A673 (cell line): Measurements from ENCODE around the gene TTLL6. TPM values are rescaled to one million over a fixed set of nuclear protein-coding genes. Genes with fewer than 3 reads are reported as not detected.

Source experiments
- BruUV-seq: library from RNA; stranded (reverse); fragments of 400-500 nt; replicated peaks from 2 replicates; lab custom pipeline; 2021; lab: Mats Ljungman, UMichigan
- CTCF ChIA-PET: fragments of 300-600 bp; sonication (Branson Sonifier 250); formaldehyde crosslinking; loops from one replicate; lab custom pipeline; 2022; ENCODE audit warnings: antibody characterized with exemption; lab: Charles Lee
- POLR2A ChIA-PET: fragments of 300-600 bp; sonication (Branson Sonifier 250); formaldehyde crosslinking; loops from one replicate; lab custom pipeline; 2022; ENCODE audit warnings: antibody characterized with exemption; ENCODE audit not compliant: low non-redundant PET; lab: Charles Lee
- DNase-seq: peaks from one replicate; pipeline ENCODE4 v3.0.0-alpha.2; 2015; ENCODE audit warnings: low spot score
- H3K27ac ChIP-seq: fragments of 200-600 bp; sonication (generic); 2 replicates; pipeline ENCODE4 v1.5.1; 2016; ENCODE audit warnings: mixed run types, low read depth, mild to moderate bottlenecking, mixed read lengths, antibody characterized with exemption, low read length; ENCODE audit not compliant: poor library complexity, severe bottlenecking
- H3K27me3 ChIP-seq: fragments of 200-600 bp; sonication (generic); replicated peaks from 2 replicates; pipeline ENCODE4 v1.6.1; 2017; ENCODE audit warnings: mixed run types, low read depth, mild to moderate bottlenecking, mixed read lengths, antibody characterized with exemption, low read length; ENCODE audit not compliant: insufficient read depth, poor library complexity
- H3K36me3 ChIP-seq: fragments of 200-600 bp; sonication (generic); 2 replicates; pipeline ENCODE4 v1.6.1; 2016; ENCODE audit warnings: mixed run types, mild to moderate bottlenecking, mixed read lengths, antibody characterized with exemption, low read length; ENCODE audit not compliant: insufficient read depth, poor library complexity, severe bottlenecking
- H3K4me1 ChIP-seq: fragments of 200-600 bp; sonication (generic); 2 replicates; pipeline ENCODE4 v1.6.1; 2017; ENCODE audit warnings: mixed run types, mild to moderate bottlenecking, mixed read lengths, antibody characterized with exemption, low read length; ENCODE audit not compliant: insufficient read depth, poor library complexity, severe bottlenecking
- H3K4me3 ChIP-seq: fragments of 200-600 bp; sonication (generic); 2 replicates; pipeline ENCODE4 v1.5.1; 2016; ENCODE audit warnings: low read depth, mixed run types, mild to moderate bottlenecking, mixed read lengths, low read length; ENCODE audit not compliant: poor library complexity, severe bottlenecking
- H3K9me3 ChIP-seq: fragments of 200-600 bp; sonication (generic); 2 replicates; pipeline ENCODE4 v1.6.1; 2016; ENCODE audit warnings: mixed run types, low read depth, mild to moderate bottlenecking, mixed read lengths, antibody characterized with exemption, low read length; ENCODE audit not compliant: poor library complexity, severe bottlenecking
- CTCF ChIP-seq: fragments of 300-800, 200-600 bp; sonication (generic); conservative IDR thresholded peaks from 2 replicates; pipeline ENCODE4 v1.5.1; 2017; ENCODE audit warnings: low read depth, mild to moderate bottlenecking, antibody characterized with exemption, low read length, moderate library complexity, mixed read lengths
- EZH2 ChIP-seq: fragments of 200-600 bp; sonication (generic); IDR thresholded peaks from 2 replicates; pipeline ENCODE4 v1.6.1; 2017; ENCODE audit warnings: borderline replicate concordance, low read depth, mild to moderate bottlenecking, mixed read lengths, antibody characterized with exemption, low read length; ENCODE audit not compliant: poor library complexity, severe bottlenecking
- intact Hi-C: fragments of 100-400 bp; cut with micrococcal nuclease; formaldehyde crosslinking; loops from one replicate; pipeline ENCODE4 v1.10.0; 2022; ENCODE audit not compliant: unreplicated experiment
- total RNA-seq: library from RNA; stranded (reverse); gene quantifications from 2 replicates; pipeline ENCODE4 v1.2.3, GENCODE V29; 2021

The TTLL6 gene
- total RNA-seq, 1 experiment from 2014 or later: 2.3 TPM

- no peak for DNase-seq
- no peak overlapping the region for H3K4me3 ChIP-seq
- CTCF ChIA-PET: no interaction called here
- H3K27me3 ChIP-seq: no peaks in the 10 kb centered on the region
- POLR2A ChIA-PET: no interaction called here
- peaks cover 9% of the 10 kb centered on the region for H3K4me1 ChIP-seq
- intact Hi-C loops: loop anchor here (10.0 kb wide), 1 partner anchor 84 kb away; no protein-coding TSS in a partner anchor
- TF ChIP-seq EZH2 (no peak), CTCF (no peak)
- H3K27ac ChIP-seq: no peak overlapping the region
- no peaks in the 10 kb centered on the region for H3K36me3 ChIP-seq
- no peaks in the 10 kb centered on the region for H3K9me3 ChIP-seq
- BruUV-seq: no TSS peak
Observed at GRCh38 chr17:48759288-48759687, 57.7 kb downstream of the TTLL6 start.

DNA sequence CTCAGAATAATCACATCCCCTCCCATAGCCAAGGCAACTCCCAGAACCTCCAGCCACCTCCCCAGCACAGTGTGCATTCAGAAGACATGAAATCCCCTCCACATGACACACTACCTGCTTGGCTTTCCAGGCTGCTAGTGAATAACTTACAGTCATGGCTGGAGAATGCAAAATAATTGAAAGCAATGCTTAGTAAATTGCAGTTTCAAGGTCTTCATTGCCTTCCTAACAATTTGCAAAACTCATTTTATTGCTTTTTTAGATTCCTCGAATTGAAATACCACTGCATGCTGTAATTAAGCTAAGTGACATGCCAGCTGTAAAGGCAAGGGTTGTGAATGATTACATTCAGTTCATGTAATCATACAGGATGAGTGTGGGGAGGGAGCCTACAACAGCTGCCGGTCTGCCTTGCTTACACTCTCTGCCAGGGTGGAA is 59.5 kb downstream of the TTLL6 start:
- BruUV-seq: no TSS peak
- TF ChIP-seq EZH2: no peak
- no peak for TF ChIP-seq CTCF
- POLR2A ChIA-PET: no interaction called here
- H3K4me1 ChIP-seq: peaks cover 9% of the 10 kb centered on the region
- CTCF ChIA-PET: interaction anchor here (0.7 kb wide), 1 partner anchor 35 kb away, joined by 3 read pairs; the partner anchor contains the start of gene PRAC1
- DNase-seq: peak; percentile 16
- no peaks in the 10 kb centered on the region for H3K36me3 ChIP-seq
- intact Hi-C loops: loop anchor here (10.0 kb wide), 1 partner anchor 83 kb away; no protein-coding TSS in a partner anchor
- H3K27ac ChIP-seq: peak overlapping the region; percentile 12
- no peaks in the 10 kb centered on the region for H3K27me3 ChIP-seq
- no peaks in the 10 kb centered on the region for H3K9me3 ChIP-seq
- H3K4me3 ChIP-seq: no peak overlapping the region

DNA sequence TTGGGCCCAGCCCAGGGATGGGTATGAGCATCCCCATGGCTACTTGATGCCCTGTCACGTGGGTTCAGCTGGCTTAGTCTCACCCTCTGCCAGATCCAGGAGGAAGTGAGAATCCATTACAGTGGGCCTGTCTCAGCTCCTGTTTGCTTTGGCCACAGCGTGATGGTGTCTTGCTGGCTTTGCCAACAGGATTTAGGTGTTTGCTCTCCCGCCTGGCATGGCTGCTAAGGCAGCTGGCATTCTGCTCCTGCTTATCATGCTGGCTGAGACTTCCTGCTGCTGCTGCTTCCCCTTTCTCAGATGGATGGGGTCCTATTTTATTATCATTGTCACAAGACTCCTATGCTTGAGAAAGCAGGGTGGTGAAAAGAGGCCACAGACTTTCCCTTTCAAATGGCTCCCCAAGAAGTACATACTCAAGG is 60.2 kb downstream of the TTLL6 start:
- H3K4me3 ChIP-seq: no peak overlapping the region
- H3K4me1 ChIP-seq: peaks cover 9% of the 10 kb centered on the region
- H3K27me3 ChIP-seq: no peaks in the 10 kb centered on the region
- BruUV-seq: no TSS peak
- CTCF ChIA-PET: no interaction called here
- intact Hi-C loops: loop anchor here (10.0 kb wide), 1 partner anchor 82 kb away; no protein-coding TSS in a partner anchor
- no peak for DNase-seq
- no peaks in the 10 kb centered on the region for H3K9me3 ChIP-seq
- peak overlapping the region; percentile 12 for H3K27ac ChIP-seq
- TF ChIP-seq CTCF (no peak), EZH2 (no peak)
- H3K36me3 ChIP-seq: no peaks in the 10 kb centered on the region
- POLR2A ChIA-PET: no interaction called here
